Astrocyte (in vitro differentiated cells and primary cell): Measurements from ENCODE around the gene DAZAP1.

Source experiments
- CTCF ChIP-seq: IDR thresholded peaks from 2 replicates; pipeline ENCODE4 v1.5.1; 2011; ENCODE audit warnings: low read depth, mild to moderate bottlenecking, inconsistent platforms, low read length, moderate library complexity; ENCODE audit not compliant: insufficient read depth
- EZH2 ChIP-seq: IDR thresholded peaks from 2 replicates; pipeline ENCODE4 v1.6.1; 2012; ENCODE audit warnings: mild to moderate bottlenecking, low read length, inconsistent platforms; ENCODE audit not compliant: insufficient read depth

DNA sequence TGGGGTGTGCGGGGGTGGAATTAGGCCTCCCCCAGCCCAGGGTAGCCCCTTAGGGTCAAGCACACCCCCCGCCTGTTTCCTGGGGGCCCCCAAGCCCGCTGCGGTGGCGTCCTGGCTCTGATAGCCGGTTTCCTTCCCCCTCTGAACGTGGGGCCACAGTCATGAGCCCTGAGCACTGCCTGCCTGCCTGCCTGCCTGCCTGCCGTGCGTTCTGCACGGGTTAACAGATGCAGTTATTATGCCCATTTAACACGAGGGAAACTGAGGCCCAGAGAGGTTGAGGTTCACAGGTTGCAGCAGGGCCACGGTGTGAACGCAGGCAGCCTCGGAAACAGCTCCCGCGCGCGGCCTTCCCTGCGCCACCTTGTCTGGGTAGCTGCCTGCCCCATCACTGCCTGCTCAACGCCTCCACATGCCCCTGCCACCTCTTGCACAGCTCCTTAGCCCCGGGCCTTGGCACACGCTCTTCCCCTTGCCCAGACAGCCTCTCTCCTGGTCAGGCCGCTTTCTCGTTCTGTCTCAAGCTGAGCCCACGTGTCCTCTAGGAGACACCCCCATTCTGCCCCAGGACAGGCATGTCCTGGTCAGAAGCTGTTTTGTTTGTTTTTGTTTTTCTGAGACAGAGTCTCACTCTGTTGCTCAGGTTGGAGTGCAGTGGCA lies 4.8 kb upstream of the DAZAP1 start:
- no peak for TF ChIP-seq CTCF
- no peak for TF ChIP-seq EZH2
